HG02885 (cell line): ENCODE data around the gene CDX1.

Experiments used
- ATAC-seq: cut with Tn5 transposase; IDR thresholded peaks from one replicate; pipeline ENCODE4 v1.9.1; 2021; ENCODE audit warnings: mild to moderate bottlenecking; ENCODE audit not compliant: unreplicated experiment, poor library complexity

Gene CDX1

DNA sequence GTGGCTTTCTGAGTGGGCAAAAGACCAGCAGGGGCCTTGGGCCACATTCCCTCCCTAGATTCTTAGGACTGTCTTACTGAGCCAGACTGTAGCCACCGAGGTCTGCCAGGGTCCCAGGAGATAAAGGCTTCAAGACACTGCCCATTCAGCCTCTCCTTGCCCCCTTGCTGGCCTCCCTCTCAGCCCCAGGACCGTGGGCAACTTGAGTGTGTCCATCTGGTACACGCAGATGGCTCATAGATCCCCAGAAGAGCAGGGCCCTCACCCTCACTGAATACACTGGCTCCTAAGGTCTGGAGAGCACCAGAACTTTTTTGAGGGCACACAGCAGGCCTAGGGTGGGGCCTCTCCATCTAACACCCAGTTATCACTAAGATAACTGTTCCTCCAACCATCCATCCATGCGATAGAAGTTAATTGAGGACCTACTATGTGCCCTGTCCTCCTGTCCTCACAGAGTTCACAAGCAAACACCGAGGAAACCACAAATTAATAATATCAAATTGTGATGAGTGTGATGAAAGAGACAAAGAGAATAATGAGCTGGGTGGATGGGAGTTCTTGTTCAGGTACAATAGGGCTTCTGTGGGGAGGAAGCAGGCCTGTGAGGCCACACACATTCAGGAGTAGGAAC, 6.0 kb upstream of the CDX1 start:
- ATAC-seq = no peak

- ATAC-seq = peak; percentile 76
These were observed 5.1 kb upstream of the CDX1 start for GRCh38 chr5:150161242-150162141.

GRCh38 chr5:150162142-150162513, 4.5 kb upstream of the CDX1 start:
- no peak for ATAC-seq

DNA sequence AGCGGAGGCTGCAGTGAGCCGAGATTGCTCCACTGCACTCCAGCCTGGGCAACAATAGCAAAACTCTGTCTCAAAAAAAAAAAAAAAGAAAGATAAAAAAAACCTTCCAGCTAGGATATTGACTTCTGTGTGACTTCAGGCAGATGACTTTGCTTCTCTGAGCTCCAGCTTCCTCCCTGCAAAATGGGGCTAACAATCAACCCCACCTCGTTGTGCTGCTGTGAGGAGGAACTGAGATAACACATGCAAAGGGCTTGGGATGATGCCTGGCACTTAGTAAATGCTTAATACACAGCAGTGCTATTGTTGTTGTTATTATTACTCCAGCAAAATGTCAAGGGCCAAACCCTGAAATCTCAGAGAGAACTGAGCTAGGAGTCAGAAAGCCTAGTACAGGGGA, 3.5 kb upstream of the CDX1 start:
- no peak for ATAC-seq

DNA sequence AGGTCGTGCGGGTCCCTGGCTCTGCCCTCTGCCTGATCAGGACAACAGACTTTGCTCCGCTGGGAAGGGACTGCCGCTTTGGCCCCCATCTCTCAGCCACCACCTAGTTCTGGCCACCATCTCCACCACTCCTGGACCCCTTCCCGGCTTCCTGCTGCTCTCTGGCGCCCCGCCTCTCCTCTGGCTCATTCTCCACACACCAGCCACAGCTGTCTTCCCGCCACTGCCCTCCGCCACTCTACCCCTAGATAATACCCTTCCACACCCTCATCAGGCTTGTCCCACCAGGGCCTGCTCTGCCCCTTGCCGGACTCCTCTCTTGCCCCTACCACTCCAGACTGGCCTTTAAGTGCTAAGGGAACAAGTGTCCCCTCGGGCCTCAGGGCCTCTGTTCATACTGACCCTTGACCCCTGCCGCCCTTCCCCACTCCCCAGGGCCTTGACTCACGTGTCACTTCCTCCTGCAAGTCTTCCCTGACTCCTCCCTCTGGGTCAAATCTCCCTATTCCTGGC, 3.0 kb upstream of the CDX1 start:
- no peak for ATAC-seq

DNA sequence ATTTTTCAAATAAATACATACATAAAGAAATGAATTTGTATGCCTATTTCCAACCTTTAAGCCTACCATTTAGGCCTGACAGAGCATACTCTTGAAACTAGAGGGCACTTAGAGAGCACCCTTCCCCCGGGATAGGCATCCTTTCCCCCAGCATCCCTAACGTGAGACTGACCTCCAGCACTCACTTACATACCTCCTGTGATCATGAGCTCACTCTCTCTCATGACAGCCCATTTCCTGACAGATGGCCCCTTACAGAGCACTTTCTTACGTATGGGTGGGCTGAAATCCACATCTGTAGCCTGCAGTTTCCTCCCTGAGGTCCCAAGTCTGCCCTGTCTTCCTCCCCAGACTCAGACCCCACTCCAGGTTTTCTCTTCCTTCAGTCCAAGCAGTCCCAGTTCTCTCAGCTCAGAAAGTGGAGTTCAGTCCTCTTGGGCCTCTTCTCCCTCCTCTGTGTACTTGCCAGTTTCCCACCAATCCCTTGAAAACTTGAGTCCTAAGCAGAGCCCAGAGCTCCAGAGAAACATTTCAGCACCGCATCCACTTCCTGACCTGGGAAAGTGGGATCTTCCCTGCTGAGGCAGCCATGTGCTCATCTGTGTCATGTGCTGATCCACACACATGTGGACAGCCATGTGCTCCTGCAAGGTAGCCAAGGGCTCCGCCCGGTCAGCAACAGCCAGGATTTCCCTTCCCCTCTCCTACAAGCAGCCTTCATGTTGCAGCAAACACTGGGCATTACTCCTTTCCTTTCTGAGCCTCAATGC, 2.2 kb upstream of the CDX1 start:
- ATAC-seq = no peak

DNA sequence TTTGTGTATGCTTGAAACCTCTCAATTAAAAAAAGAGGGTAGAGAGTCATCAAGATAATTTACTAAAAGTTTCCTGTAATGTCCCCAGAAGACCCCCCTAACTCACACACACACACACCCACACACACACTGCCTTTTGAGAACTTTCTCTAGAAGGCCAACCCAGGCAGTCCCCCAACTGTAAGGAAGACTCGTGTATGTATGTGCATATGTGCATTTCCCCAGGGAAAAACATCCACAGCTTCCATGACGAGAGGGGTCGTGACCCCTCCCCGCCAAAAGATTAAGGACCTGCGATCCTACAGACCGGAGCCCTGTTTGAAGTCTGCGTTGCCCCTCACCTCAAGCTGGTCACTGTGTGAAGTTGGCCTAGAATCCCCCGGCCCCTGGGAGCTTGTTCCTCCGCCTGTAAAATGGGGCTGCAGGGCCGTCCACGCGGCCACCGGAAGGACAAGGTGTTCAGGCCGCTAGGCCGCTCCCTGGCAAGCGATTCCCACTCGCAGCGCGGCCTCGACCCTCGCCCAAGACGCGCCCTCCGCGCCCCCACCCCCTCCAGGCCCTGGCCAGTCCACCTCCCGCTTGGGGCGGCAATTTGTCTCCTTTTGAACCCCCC, 435 bp upstream of the CDX1 start:
- ATAC-seq = no peak

DNA sequence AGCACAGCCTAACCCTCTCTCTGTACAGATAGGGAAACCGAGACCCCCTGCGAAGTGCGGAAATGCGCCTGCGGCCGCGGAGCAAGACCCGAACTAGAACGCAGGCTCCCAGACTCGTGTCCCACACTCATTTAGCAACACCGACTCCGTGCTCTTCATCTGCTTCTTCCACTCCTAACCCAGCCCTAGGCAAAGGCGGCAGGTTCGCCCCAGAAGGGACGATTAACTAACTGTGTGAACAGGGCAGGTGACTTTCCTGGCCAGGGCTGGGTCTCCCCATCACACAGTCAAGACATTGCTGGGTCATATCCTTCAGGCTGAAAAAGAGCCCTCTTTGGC, 903 bp downstream of the CDX1 start:
- no peak for ATAC-seq

GRCh38 chr5:150167908-150168307, 1.3 kb downstream of the CDX1 start:
- no peak for ATAC-seq

DNA sequence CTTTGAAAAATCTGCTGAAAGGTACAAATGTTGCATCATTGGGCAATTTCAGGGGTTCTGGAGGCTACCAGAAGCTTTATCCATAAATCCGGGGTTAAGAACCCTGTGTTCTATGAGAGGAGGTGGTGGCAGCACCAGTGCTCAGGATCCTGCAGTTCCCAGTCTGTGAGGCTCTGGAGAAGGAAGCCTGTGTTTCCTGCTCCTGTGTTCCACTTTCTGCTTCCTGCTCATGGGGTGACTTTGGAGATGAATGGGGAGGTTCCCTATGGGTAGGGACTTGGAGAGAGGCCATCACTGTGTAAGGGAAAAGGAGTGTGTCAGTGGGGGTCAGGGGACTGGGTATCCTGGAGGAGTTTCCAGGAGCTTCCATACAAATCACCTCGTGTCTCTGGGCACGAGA, 2.3 kb downstream of the CDX1 start:
- ATAC-seq = no peak

GRCh38 chr5:150172145-150172544, 5.6 kb downstream of the CDX1 start:
- ATAC-seq = no peak

- no peak for ATAC-seq
These were observed 6.0 kb downstream of the CDX1 start for GRCh38 chr5:150172556-150172955.

DNA sequence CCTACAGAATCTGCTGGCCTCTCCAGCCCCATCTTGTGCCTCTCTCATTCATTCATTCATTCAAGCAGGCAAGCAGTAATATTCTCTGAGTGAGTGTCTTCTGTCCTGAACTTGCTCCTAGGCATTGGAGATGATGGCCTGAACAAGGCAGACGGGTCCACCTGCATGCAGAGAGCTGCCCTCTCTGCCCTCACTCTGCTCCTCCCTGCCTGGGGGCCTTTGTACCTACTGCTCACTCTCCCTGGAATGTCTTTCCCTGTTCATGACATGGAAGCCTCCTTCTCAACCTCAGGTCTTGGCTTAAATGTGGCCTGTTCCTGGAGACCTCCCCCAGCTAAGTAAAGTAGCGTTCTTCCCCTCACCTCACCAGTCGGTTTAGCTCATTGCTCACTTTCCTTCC, 6.6 kb downstream of the CDX1 start:
- ATAC-seq = no peak

DNA sequence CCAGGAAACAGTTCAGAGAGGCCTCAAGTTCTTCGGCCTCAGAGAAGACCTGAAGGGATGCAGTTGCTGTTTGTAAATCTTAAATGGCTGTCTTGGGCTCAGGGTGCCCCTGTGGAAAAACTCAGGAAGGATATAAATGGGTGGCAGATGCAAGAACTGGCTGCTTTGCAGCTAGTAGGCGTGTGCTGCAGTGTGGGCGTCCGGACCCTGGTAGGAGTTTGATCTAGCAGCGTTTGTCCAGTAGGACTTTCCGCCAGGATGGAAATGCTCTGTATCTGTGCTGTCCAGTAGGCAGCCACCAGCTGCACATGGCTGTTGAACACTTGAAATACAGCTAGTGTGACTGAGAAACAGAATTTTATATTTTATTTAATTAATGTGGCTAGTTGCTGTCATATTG, 7.7 kb downstream of the CDX1 start:
- ATAC-seq = no peak

GRCh38 chr5:150175076-150175475, 8.5 kb downstream of the CDX1 start:
- no peak for ATAC-seq

DNA sequence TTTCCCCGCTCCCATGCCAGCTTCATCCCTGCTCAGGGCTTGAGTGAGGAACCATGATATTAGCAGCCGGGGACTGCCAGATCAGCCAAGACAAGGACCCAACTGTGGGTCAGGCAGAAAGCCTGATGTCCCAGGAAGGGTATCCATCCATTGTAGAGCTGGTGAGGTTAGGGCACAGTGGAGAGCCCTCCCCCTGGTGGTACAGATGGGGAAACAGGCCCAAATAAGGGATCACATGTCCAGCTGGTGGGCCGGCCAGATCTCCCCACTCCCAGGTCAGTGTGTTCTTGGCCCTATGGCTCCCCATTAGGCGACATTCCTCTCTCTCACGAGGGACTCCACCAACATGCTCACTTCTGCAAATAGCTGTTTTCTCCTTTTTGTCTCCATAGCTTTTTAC, 9.0 kb downstream of the CDX1 start:
- no peak for ATAC-seq

DNA sequence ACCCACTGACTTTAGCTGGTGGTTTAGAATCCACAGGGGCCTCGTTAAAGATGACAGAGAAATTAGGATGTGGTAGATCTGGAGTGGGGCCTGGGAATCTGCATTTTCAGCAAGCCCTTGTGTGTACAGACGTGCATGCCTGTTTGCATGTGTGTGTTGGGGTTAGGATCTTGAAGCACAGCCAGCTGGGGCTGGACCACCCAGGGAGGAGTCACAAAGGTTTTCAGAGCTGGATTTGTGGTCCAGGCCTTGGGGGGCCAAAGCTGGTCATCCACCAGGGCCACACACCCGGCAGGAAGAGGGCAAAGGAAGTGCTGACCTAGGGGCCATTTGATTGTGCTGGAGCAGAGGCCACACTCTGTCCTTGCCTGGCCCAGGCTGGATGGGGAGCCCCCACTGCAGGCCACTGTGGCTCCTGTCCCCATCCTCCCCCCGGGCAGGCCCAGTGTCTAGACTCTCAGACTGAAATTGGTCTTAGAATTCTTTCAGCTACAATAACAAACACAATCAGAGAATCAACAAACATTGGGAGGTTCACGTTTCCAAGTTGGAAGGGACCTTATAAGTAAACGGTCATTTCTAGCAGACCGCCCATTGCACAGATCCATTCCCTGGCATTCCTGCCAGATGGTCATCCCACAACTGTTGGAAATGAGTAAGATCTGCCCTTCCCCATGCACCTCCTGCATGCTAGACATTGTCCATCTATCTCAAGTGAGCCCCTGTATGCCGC, 10.3 kb downstream of the CDX1 start:
- ATAC-seq = no peak

- ATAC-seq = no peak
These were observed 11.1 kb downstream of the CDX1 start for GRCh38 chr5:150177721-150178120.

GRCh38 chr5:150178262-150178661, 11.7 kb downstream of the CDX1 start:
- no peak for ATAC-seq

GRCh38 chr5:150179019-150179620, 12.5 kb downstream of the CDX1 start:
- ATAC-seq = no peak
